DMS53 treated with DMSO at 0.1 percent for 48 hours (cell line): ENCODE data around the gene SPRR2B.
"Not testable (repeated sequence)": the region's sequence is repeated elsewhere in the genome, so short reads cannot be mapped to it uniquely, and the experiment has no call there.

Experiments
- DNase-seq: peaks from one replicate; lab custom pipeline; 2025; ENCODE audit not compliant: unreplicated experiment; lab: John Stamatoyannopoulos, UW

Gene SPRR2B

GRCh38 chr1:153071511-153071910 lies at the start of gene SPRR2B:
Gene SPRR2B, minus strand, starts transcription at chr1:153071611. Its CDS starts 772 bp downstream, at chr1:153070839.
- DNase-seq = no peak

DNA sequence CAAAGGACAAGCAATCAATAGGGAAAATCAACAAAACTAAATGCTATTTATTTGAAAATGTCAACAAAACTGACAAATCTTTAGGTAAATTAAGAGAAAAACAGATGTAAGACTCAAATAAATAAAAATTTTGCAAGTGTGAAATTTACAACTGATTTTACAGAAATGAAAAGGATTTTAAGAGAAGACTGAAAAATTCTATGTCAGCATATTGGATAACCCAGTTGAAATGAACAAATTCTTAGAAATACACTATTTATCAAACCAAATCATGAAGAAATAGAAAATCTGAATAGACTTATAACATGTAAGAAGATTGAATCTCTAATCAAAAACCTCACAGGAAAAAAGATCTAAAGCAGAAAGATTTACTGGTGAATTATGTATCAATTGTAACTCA lies 49.5 kb upstream of the SPRR2B start:
- no peak for DNase-seq

DNA sequence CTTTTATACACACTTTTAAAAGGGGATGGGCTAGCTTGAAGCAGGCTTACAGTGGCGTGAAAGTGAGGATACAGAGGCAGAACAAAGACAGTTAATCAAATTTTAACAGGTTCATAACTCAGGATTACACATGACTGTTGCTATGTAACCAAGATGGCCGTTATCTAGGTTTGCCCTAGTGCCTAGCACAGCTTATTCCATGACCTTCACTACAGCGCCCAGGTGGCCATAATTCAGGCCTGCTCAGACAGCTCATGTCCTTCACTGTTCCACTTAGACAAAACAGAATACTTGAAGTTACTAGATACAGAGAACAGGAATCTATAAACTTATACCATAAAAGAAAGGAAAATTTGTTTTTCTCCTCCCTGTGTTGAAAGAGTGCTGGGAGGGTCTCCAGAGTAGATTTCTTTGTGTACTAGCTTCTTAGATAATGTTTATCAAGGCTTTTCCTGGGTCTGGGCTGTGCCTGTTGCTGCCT lies 48.1 kb upstream of the SPRR2B start:
- DNase-seq = no peak

- not testable (repeated sequence) for DNase-seq
These were observed 43.9 kb upstream of the SPRR2B start for GRCh38 chr1:153115264-153115663.

DNA sequence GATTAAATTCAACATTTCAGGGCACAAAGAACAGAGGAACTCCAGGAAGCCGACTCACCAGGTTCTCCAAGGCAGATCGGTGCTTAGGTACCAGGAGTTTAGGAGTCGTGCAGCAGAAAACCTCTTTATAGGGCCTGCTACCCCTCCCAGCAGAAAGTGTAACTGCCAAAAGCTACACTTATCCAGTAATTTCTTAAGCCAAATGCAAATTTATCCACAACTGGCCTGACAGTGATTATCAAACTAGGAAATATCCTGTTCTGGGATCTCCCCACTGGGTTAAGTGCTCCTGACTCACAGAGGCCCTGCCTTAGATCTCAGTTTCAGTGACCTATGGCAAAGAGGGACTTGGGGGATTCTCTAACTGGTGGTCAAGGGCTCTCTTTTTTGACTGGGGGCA lies 42.0 kb upstream of the SPRR2B start, which contains the start of gene SPRR2F:
Gene SPRR2F, minus strand, starts transcription at position 101 of the 400 bp plus-strand sequence. CDS start 783 bp downstream, outside the sequence.
- no peak for DNase-seq

DNA sequence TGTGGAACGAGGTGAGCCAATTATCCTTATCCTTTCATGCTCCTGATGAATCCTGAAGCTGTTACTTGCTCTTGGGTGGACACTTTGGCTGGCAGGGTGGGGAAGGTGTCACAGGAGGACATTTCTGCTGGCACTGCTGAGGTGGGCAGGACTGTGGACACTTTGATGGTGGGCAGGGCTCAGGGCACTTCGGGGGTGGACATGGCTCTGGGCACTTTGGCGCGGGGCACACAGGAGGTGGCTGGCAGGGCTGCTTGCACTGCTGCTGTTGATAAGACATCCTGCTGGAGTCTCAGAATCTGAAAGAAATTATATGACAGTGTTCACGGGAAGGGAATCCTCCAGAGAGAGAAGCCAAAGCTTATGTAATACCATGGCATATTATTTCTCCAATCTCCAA lies 41.0 kb upstream of the SPRR2B start:
- DNase-seq = not testable (repeated sequence)

DNA sequence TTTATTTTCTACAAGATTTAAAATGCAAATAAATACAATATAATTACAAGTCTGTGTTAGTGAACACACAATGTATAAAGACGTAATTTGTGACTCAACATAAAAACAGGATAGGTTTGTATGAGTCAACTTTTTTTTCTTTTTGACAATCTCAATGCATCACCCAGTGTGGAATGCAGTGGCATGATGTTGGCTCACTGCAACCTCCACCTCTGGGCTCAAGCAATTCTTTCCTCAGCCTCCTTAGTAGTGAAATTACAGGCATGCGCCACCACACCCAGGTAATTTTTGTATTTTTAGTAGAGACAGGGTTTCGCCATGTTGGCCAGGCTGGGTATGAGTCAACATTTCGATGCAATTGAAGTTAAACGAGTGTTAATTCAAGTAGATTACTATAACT lies 28.8 kb upstream of the SPRR2B start:
- DNase-seq = no peak

- no peak for DNase-seq
These were observed 28.1 kb upstream of the SPRR2B start for GRCh38 chr1:153099461-153100045.

DNA sequence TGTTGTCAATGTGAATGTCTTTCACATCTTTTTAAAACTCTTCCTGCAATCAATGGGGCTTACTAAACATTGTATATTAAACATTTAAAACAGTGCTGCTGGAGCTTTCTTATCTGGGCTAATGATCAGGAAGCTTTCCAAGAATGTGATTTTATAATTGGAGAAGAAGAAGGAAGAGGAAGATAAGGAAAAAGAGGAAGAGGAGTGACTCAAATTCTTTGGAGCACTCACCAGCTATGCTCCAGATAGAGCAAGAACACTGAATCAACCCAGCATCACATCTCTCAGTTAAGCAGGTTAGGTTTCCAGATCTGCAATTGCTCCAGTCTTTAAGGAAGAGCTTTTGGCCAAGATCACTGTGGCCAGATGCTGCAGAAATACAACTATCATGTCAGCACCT lies 24.4 kb upstream of the SPRR2B start:
- DNase-seq = no peak

GRCh38 chr1:153094426-153094825 lies 23.0 kb upstream of the SPRR2B start, which contains the start of gene SPRR2E:
Gene SPRR2E, minus strand, starts transcription at chr1:153094526. Its CDS starts 775 bp downstream, at chr1:153093751.
- DNase-seq = no peak

GRCh38 chr1:153087652-153088051 lies 16.2 kb upstream of the SPRR2B start:
- no peak for DNase-seq

DNA sequence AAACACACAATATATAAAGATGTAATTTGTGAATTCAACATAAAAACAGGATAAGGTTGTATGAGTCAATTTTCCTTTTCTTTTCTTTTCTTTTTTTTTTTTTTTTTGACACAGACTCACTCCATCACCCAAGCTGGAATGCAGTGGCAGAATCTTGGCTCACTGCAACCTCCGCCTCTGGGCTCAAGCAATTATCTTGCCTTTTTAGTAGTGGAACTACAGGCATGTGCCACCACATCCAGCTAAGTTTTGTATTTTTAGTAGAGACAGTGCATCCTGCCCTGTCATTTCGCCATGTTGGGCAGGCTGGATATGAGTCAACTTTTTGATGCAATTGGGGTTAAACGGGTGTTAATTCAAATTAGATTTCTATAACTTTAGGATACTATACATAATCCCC lies 10.3 kb upstream of the SPRR2B start:
- DNase-seq = no peak

DNA sequence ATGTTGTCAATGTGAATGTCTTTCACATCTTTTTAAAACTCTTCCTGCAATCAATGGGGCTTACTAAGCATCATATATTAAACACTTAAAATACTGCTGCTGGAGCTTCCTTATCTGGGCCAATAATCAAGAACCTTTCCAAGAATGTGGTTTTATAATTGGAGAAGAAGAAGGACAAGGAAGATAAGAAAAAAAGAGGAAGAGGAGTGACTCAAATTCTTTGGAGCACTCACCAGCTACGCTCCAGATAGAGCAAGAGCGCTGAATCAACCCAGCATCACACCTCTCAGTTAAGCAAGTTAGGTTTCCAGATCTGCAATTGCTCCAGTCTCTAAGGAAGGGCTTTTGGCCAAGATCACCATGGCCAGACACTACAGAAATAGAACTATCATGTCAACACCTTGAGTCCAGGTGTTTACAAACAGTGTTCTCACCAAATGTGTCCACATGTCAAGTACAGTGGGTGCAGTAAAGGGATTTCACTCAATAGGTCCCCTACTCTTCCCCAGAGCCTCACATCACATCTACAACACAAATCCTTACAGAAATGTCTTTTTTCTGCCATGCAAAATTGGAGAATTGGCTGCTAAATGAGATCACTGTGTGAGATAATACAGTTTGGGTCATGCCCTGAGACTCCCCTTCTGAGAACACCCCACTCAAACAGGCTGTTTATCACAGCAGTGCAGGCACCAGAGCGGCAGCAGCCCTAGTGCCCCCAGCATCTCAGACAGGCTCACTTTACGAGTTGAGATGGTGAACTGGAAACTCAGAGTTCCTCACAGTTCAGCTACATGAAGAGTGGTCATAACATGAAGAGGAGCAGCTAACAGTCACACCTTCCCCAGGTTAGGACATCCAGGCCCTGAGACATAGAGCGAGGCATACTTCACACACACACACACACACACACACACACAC lies 1.7 kb upstream of the SPRR2B start:
- DNase-seq = no peak

GRCh38 chr1:153070243-153070642 lies 1.2 kb downstream of the SPRR2B start:
- no peak for DNase-seq

DNA sequence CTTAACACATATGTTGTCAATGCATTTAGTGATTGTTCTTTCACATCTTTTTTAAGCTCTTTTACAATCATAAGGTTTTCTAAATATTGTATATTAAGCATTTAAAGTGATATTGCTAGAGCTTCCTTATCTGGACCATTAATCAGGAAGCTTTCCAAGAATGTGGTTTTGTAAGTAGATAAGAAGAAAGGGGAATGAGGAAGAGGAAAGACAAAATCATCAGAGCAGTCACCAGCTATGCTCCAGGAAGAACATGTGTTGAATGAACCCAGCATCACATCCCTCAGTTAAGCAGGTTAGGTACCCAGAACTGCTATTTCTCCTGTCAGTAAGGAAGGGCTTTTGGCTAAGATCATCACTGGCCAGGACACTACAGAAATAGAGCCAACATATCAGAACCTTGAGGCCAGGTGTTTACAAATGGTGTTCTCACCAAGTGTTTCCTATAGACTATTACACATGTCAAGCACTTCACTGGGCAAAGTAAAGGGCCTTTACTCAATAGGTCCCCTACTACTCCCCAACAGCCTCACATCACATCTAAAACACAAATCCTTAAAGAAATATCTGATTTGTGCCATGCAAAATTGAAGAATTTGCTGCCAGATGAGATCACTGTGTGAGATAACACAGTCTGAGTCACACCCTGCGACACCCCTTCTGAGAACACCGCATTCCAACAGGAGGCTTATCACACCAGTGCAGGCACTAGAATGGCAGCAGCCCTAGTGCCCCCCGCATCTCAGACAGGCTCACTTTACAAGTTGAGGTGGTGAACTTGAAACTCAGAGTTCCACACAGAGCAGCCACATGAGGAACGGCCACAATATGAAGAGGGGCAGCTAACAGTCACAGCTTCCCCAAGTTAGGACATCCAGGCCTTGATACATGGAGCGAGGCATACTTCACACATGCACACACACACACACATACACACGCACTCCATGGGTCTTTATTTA lies 12.3 kb downstream of the SPRR2B start:
- DNase-seq = no peak

DNA sequence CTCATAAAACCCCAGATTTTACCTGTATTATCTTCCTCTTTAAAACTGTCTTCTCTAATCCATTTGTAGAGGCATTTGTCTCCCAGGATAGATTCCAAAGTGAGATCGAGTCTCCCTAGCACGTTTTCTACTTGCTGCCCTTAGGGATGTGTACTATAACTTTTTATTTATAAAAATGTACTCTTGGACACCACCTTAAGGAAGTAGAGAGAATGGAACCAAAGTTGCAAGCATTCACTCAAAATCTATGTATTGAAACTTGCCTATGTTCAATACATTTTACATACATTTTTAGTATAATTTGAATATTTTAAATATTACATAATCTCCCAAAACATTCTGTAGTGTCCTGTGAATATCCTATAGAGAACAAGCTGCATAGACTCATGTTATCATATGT lies 13.3 kb downstream of the SPRR2B start:
- no peak for DNase-seq

DNA sequence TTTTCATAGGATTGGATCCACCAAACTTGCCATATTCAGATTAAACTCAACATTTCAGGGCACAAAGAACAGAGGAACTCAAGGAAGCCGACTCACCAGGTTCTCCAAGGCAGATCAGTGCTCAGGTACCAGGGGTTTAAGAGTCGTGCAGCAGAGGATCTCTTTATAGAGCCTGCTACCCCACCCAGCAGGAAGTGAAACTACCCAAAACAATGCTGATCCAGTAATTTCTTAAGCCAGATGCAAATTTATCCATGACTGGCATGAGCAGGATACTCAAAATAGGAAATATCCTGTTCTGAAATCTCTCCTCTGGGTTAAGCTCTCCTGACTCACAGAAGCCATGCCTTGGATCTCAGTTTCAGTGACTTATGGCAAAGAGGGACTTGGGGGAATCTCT lies 14.0 kb downstream of the SPRR2B start, which contains the start of gene SPRR2A:
Gene SPRR2A, minus strand, starts transcription at position 138 of the 400 bp plus-strand sequence. CDS start 777 bp downstream, outside the sequence.
- no peak for DNase-seq

- DNase-seq = not testable (repeated sequence)
These were observed 15.3 kb downstream of the SPRR2B start for GRCh38 chr1:153056111-153056510.

GRCh38 chr1:153049211-153049610 lies 22.2 kb downstream of the SPRR2B start:
- DNase-seq = no peak

DNA sequence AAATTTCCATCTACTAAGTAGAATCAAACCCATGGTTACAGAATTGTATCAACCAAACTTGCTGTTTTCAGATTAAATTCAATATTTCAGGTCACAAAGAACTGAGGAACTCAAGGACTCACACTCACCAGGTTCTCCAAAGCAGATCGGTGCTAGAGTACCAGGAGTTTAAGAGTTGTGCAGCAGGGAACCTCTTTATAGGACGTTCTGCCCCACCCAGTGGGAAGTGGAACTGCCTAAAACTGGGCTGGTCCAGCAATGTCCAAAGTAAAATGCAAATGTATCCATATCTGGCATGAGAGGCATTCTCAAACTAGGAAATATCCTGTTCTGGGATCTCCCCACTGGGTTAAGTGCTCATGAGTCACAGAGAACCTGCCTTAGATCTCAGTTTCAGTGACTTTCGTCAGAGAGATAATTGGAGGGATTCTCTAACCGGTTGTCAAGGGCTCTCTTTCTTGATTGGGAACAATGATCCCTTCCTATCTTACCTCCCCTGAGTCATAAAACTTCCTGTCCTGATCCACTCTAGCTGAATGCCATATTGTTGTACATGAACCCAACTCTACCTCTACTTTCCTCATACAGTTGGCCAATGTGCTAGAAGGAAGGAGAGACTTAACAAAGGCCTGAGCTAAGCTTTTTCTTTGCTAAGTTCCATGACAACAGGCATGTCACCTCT lies 30.3 kb downstream of the SPRR2B start, which contains the start of gene SPRR2D:
Gene SPRR2D, minus strand, starts transcription at position 171 of the 682 bp plus-strand sequence. CDS start 774 bp downstream, outside the sequence.
- no peak for DNase-seq
